Lung (tissue), 12 donors: ENCODE results near the gene MIPOL1. TPM values are rescaled to one million over a fixed set of nuclear protein-coding genes. Genes with fewer than 3 reads are reported as not detected.
"Not testable (repeated sequence)": the region's sequence is repeated elsewhere in the genome, so short reads cannot be mapped to it uniquely, and the experiment has no call there.

Source experiments
- ATAC-seq: fragments of 200-7000 bp; cut with Tn5 transposase; one replicate; pipeline ENCODE4 v1.9.1; 2020; ENCODE audit warnings: moderate number of reproducible peaks; ENCODE audit not compliant: insufficient read depth, low FRiP score
- DNase-seq, 3 donors: peaks; one replicate each; pipeline ENCODE4 v3.0.0-alpha.2; 2013 to 2017
- H3K27ac ChIP-seq, 2 donors: one replicate each; pipeline ENCODE4 v1.5.1; 2013; ENCODE audit warnings: mild to moderate bottlenecking in 2 of 2, moderate library complexity in 2 of 2, control low read depth in 1 of 2, inconsistent platforms in 1 of 2, low read depth in 1 of 2, low read length in 1 of 2
- H3K27me3 ChIP-seq, 3 donors: one replicate each; pipeline ENCODE4 v1.5.1; 2013; ENCODE audit warnings: low read length in 2 of 3; ENCODE audit not compliant: control insufficient read depth in 3 of 3, insufficient read depth in 3 of 3
- H3K36me3 ChIP-seq, 4 donors: one replicate each; pipeline ENCODE4 v1.5.1; 2013; ENCODE audit warnings: low read length in 4 of 4, mild to moderate bottlenecking in 1 of 4, moderate library complexity in 1 of 4; ENCODE audit not compliant: control insufficient read depth in 4 of 4, insufficient read depth in 4 of 4
- H3K4me1 ChIP-seq, 5 donors: one replicate each; pipeline ENCODE4 v1.5.1; 2013; ENCODE audit warnings: low read length in 5 of 5, mild to moderate bottlenecking in 2 of 5, moderate library complexity in 1 of 5; ENCODE audit not compliant: control insufficient read depth in 5 of 5, insufficient read depth in 5 of 5
- H3K4me3 ChIP-seq: one replicate; pipeline ENCODE4 v1.5.1; 2013; ENCODE audit warnings: mild to moderate bottlenecking, control low read depth, moderate library complexity
- H3K9ac ChIP-seq, 2 donors: one replicate each; pipeline ENCODE4 v1.5.1; 2013; ENCODE audit warnings: low read length in 2 of 2, control low read depth in 1 of 2; ENCODE audit not compliant: insufficient read depth in 1 of 2
- H3K9me3 ChIP-seq, 4 donors: one replicate each; pipeline ENCODE4 v1.5.1; 2013; ENCODE audit warnings: low read length in 3 of 4, mild to moderate bottlenecking in 1 of 4, moderate library complexity in 1 of 4; ENCODE audit not compliant: control insufficient read depth in 4 of 4, insufficient read depth in 3 of 4
- CTCF ChIP-seq: IDR thresholded peaks from 2 replicates; pipeline ENCODE4 v1.5.1; 2012; ENCODE audit warnings: mild to moderate bottlenecking; ENCODE audit errors: control extremely low read depth, extremely low read depth
- WGBS, 2 donors: extraction: QIAGEN DNeasy Blood & Tissue Kit; methylation state at CpG; one replicate each; pipeline ENCODE4 v1.1.7; 2013; 5-methylcytosine and 5-hydroxymethylcytosine counted together
- polyA plus RNA-seq, 2 donors: library from polyadenylated mRNA; stranded (reverse); fragments of 200-250 nt; gene quantifications; one replicate each; pipeline ENCODE4 v1.2.1, GENCODE V29; 2013
- total RNA-seq, 2 donors: library from RNA; depleted of rRNA in 1 of 2; stranded (reverse); fragments of >200 nt in 1 of 2; gene quantifications; one replicate each; pipeline ENCODE4 v1.2.1, GENCODE V29; 2014 to 2021
- donor health status: control.
- donor health status: control.
- donor health status: Bipolar disorder and iron deficiency.
- donor health status: healthy.
- donor health status: DM: yes; HTN: yes; CAD: no.

The MIPOL1 gene
- total and polyA plus RNA-seq, 4 donors, result 2.3 to 49.9 (median 7.0) TPM

GRCh38 chr14:37375566-37375965 lies 177.8 kb downstream of the MIPOL1 start:
- no peak overlapping the region for H3K4me3 ChIP-seq
- H3K9me3 ChIP-seq, result no peaks in the 10 kb centered on the region
- H3K4me1 ChIP-seq, result no peaks in the 10 kb centered on the region
- ATAC-seq (no peak), DNase-seq (no peak)
- H3K27ac ChIP-seq, result no peak overlapping the region
- H3K36me3 ChIP-seq, result no peaks in the 10 kb centered on the region
- TF ChIP-seq CTCF, result no peak
- no peak overlapping the region for H3K9ac ChIP-seq
- no peaks in the 10 kb centered on the region for H3K27me3 ChIP-seq

GRCh38 chr14:37376944-37377609 lies 179.3 kb downstream of the MIPOL1 start:
- ATAC-seq, result no peak
- WGBS, 2 donors, result 83 to 86% methylated on average over 3 of the region's 3 CpGs
- TF ChIP-seq CTCF, result no peak
- no peak for DNase-seq
- H3K27ac ChIP-seq, result no peak overlapping the region
- no peak overlapping the region for H3K4me3 ChIP-seq
- H3K9me3 ChIP-seq, result no peaks in the 10 kb centered on the region
- no peaks in the 10 kb centered on the region for H3K27me3 ChIP-seq
- no peak overlapping the region for H3K9ac ChIP-seq
- H3K36me3 ChIP-seq, result no peaks in the 10 kb centered on the region
- H3K4me1 ChIP-seq, result no peaks in the 10 kb centered on the region

- DNase-seq, result peak; percentile 14 to 69 (median 39)
- no peak for TF ChIP-seq CTCF
- WGBS, 2 donors, result 70 to 83% methylated on average over 6 of the region's 6 CpGs
- Histone ChIP-seq H3K4me3 (no peak overlapping the region), H3K9me3 (no peaks in the 10 kb centered on the region), H3K36me3 (no peaks in the 10 kb centered on the region), H3K27me3 (no peaks in the 10 kb centered on the region), H3K9ac (no peak overlapping the region), H3K27ac (no peak overlapping the region), H3K4me1 (peaks cover 0 to 3% (median 0%) of the 10 kb centered on the region in 5 donors)
- ATAC-seq, result peak; percentile 81
Observed at GRCh38 chr14:37384870-37385596, 187.3 kb downstream of the MIPOL1 start.

GRCh38 chr14:37397157-37397940 lies 199.6 kb downstream of the MIPOL1 start:
- not testable (repeated sequence) for H3K36me3 ChIP-seq, H3K9ac ChIP-seq, DNase-seq, ATAC-seq, H3K4me3 ChIP-seq, H3K27ac ChIP-seq, H3K9me3 ChIP-seq, H3K4me1 ChIP-seq, H3K27me3 ChIP-seq
- WGBS, 2 donors, result 81 to 90% methylated on average over 8 of the region's 8 CpGs
